ENCODE measurements around the gene STPG2. TPM values are rescaled to one million over a fixed set of nuclear protein-coding genes. Genes with fewer than 3 reads are reported as not detected.

STPG2 gene
- total and polyA plus RNA-seq, 4 donors, result 0.05 to 0.67 (median 0.28) TPM; not detected in 1

DNA sequence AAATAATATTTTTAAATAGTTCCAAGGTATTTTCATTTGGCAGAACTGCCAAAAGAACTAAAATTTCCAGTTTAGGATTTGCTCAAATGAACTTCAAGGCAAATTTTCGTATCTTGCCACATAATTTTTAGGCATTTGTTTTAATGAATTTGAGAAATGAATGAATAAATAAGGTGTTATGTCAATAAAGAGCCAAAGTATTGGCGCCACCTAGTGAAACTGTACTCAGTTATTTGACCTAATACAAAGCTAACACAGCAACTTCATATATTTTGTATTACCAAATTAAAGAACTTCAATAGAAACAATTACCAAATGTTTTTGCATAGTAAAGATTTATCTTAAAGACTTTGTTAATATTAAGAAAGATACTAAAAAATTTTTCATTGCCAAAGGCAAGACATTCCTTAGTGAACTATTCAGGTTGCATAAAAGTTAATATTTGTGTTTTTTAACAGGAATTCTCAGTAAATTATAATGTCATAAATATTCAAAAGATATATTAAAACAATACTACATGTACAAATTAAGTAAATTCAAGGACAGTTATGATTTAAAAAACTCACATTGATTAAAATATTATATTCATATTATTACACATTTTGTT, 50.3 kb downstream of the STPG2 start:
- no peaks in the 10 kb centered on the region for H3K4me1 ChIP-seq (ENCODE audit: control insufficient read depth in 4 of 4, insufficient read depth in 4 of 4, low read length in 3 of 4)
- no peaks in the 10 kb centered on the region for H3K36me3 ChIP-seq (ENCODE audit: control insufficient read depth in 4 of 4, insufficient read depth in 3 of 4, low read depth in 1 of 4, low read length in 3 of 4)
- no peak for DNase-seq (ENCODE audit: low spot score)
- no peaks in the 10 kb centered on the region for H3K9me3 ChIP-seq (ENCODE audit: control insufficient read depth in 4 of 4, low read length in 3 of 4)
- H3K27me3 ChIP-seq (ENCODE audit: control insufficient read depth in 4 of 4, insufficient read depth in 4 of 4, low read length in 3 of 4), result no peaks in the 10 kb centered on the region
- H3K4me3 ChIP-seq (ENCODE audit: low read depth in 1 of 3, low read length in 3 of 3), result no peak overlapping the region
- no peak overlapping the region for H3K9ac ChIP-seq (ENCODE audit: low read depth in 1 of 2, low read length in 2 of 2)
- 29% methylated on average over 2 of the region's 2 CpGs for WGBS
- no peak overlapping the region for H3K27ac ChIP-seq (ENCODE audit: low read depth in 1 of 2, low read length in 2 of 2)
- TF ChIP-seq FOXA2 (IDR thresholded peaks at IDR 0.05), result peak; percentile 39
- TF ChIP-seq GABPA (IDR thresholded peaks at IDR 0.05 in 1 of 2, conservative IDR thresholded peaks at IDR 0.05 in 1 of 2), result no peak
- TF ChIP-seq, protein P1, sequence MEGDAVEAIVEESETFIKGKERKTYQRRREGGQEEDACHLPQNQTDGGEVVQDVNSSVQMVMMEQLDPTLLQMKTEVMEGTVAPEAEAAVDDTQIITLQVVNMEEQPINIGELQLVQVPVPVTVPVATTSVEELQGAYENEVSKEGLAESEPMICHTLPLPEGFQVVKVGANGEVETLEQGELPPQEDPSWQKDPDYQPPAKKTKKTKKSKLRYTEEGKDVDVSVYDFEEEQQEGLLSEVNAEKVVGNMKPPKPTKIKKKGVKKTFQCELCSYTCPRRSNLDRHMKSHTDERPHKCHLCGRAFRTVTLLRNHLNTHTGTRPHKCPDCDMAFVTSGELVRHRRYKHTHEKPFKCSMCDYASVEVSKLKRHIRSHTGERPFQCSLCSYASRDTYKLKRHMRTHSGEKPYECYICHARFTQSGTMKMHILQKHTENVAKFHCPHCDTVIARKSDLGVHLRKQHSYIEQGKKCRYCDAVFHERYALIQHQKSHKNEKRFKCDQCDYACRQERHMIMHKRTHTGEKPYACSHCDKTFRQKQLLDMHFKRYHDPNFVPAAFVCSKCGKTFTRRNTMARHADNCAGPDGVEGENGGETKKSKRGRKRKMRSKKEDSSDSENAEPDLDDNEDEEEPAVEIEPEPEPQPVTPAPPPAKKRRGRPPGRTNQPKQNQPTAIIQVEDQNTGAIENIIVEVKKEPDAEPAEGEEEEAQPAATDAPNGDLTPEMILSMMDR (IDR thresholded peaks at IDR 0.05; ENCODE audit: low read depth, low read length, missing input control), result peak; percentile 22
- TF ChIP-seq NR2F2 (IDR thresholded peaks at IDR 0.05), result no peak
- TF ChIP-seq RAD21 (IDR thresholded peaks at IDR 0.05), result peak; percentile 41 to 42
- TF ChIP-seq, protein P2, sequence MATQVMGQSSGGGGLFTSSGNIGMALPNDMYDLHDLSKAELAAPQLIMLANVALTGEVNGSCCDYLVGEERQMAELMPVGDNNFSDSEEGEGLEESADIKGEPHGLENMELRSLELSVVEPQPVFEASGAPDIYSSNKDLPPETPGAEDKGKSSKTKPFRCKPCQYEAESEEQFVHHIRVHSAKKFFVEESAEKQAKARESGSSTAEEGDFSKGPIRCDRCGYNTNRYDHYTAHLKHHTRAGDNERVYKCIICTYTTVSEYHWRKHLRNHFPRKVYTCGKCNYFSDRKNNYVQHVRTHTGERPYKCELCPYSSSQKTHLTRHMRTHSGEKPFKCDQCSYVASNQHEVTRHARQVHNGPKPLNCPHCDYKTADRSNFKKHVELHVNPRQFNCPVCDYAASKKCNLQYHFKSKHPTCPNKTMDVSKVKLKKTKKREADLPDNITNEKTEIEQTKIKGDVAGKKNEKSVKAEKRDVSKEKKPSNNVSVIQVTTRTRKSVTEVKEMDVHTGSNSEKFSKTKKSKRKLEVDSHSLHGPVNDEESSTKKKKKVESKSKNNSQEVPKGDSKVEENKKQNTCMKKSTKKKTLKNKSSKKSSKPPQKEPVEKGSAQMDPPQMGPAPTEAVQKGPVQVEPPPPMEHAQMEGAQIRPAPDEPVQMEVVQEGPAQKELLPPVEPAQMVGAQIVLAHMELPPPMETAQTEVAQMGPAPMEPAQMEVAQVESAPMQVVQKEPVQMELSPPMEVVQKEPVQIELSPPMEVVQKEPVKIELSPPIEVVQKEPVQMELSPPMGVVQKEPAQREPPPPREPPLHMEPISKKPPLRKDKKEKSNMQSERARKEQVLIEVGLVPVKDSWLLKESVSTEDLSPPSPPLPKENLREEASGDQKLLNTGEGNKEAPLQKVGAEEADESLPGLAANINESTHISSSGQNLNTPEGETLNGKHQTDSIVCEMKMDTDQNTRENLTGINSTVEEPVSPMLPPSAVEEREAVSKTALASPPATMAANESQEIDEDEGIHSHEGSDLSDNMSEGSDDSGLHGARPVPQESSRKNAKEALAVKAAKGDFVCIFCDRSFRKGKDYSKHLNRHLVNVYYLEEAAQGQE (IDR thresholded peaks at IDR 0.05), result no peak

DNA sequence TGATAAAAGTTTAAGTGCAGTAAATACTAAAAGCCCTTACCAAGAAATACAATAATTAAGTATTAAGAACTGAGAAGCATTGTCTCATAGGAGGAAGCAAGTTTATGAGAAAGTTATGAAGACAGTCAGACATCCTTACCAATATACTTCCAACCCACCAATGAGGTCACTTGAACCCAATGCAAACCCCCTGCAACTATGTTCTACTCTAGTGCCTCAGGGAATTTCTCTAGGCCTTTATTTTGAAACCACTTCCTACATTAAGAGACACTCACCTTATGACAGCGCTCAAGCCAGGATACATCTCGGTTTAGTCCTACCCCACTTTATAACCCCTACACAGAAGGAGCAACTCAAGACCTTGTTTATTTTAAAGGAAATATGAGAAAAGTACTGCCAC, 61.3 kb downstream of the STPG2 start:
- H3K4me1 ChIP-seq (ENCODE audit: control insufficient read depth in 4 of 4, insufficient read depth in 4 of 4, low read length in 3 of 4), result no peaks in the 10 kb centered on the region
- H3K9me3 ChIP-seq (ENCODE audit: control insufficient read depth in 4 of 4, low read length in 3 of 4), result no peaks in the 10 kb centered on the region
- TF ChIP-seq, protein P3, sequence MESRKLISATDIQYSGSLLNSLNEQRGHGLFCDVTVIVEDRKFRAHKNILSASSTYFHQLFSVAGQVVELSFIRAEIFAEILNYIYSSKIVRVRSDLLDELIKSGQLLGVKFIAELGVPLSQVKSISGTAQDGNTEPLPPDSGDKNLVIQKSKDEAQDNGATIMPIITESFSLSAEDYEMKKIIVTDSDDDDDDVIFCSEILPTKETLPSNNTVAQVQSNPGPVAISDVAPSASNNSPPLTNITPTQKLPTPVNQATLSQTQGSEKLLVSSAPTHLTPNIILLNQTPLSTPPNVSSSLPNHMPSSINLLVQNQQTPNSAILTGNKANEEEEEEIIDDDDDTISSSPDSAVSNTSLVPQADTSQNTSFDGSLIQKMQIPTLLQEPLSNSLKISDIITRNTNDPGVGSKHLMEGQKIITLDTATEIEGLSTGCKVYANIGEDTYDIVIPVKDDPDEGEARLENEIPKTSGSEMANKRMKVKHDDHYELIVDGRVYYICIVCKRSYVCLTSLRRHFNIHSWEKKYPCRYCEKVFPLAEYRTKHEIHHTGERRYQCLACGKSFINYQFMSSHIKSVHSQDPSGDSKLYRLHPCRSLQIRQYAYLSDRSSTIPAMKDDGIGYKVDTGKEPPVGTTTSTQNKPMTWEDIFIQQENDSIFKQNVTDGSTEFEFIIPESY (IDR thresholded peaks at IDR 0.05), result no peak
- TF ChIP-seq FOXA1 (IDR thresholded peaks at IDR 0.05) (no peak), HNF4A (conservative IDR thresholded peaks at IDR 0.05) (no peak), JUND (IDR thresholded peaks at IDR 0.05) (no peak), NR2F2 (IDR thresholded peaks at IDR 0.05) (no peak), TAF1 (conservative IDR thresholded peaks at IDR 0.05) (no peak), HNF4G (IDR thresholded peaks at IDR 0.05) (no peak), SP1 (IDR thresholded peaks at IDR 0.05) (no peak), FOXA2 (IDR thresholded peaks at IDR 0.05) (no peak), RAD21 (IDR thresholded peaks at IDR 0.05) (no peak)
- no peak for DNase-seq (ENCODE audit: low spot score)
- no peak overlapping the region for H3K4me3 ChIP-seq (ENCODE audit: low read depth in 1 of 3, low read length in 3 of 3)
- H3K27me3 ChIP-seq (ENCODE audit: control insufficient read depth in 4 of 4, insufficient read depth in 4 of 4, low read length in 3 of 4), result no peaks in the 10 kb centered on the region
- no peak overlapping the region for H3K9ac ChIP-seq (ENCODE audit: low read depth in 1 of 2, low read length in 2 of 2)
- no peak overlapping the region for H3K27ac ChIP-seq (ENCODE audit: low read depth in 1 of 2, low read length in 2 of 2)
- 96% methylated on average over 2 of the region's 2 CpGs for WGBS
- H3K36me3 ChIP-seq (ENCODE audit: control insufficient read depth in 4 of 4, insufficient read depth in 3 of 4, low read depth in 1 of 4, low read length in 3 of 4), result no peaks in the 10 kb centered on the region

All from liver (tissue), 9 donors.